ES-I3 (cell line): ENCODE measurements around the gene KRTAP29-1.
"Not testable (repeated sequence)": the region's sequence is repeated elsewhere in the genome, so short reads cannot be mapped to it uniquely, and the experiment has no call there.

Source experiments
- H3K36me3 ChIP-seq: 2 replicates; pipeline ENCODE4 v1.6.1; 2013; ENCODE audit warnings: mild to moderate bottlenecking, low read length, control low read depth, moderate library complexity; ENCODE audit not compliant: insufficient read depth
- H3K4me1 ChIP-seq: 2 replicates; pipeline ENCODE4 v1.6.1; 2013; ENCODE audit warnings: mild to moderate bottlenecking, control low read depth, low read length; ENCODE audit not compliant: insufficient read depth
- H3K9ac ChIP-seq: 2 replicates; pipeline ENCODE4 v1.6.1; 2013; ENCODE audit warnings: low read depth, mild to moderate bottlenecking, low read length, moderate library complexity
- H3K9me3 ChIP-seq: 2 replicates; pipeline ENCODE4 v1.6.1; 2013; ENCODE audit warnings: mild to moderate bottlenecking, low read length, moderate library complexity; ENCODE audit not compliant: control insufficient read depth, insufficient read depth

Gene KRTAP29-1

DNA sequence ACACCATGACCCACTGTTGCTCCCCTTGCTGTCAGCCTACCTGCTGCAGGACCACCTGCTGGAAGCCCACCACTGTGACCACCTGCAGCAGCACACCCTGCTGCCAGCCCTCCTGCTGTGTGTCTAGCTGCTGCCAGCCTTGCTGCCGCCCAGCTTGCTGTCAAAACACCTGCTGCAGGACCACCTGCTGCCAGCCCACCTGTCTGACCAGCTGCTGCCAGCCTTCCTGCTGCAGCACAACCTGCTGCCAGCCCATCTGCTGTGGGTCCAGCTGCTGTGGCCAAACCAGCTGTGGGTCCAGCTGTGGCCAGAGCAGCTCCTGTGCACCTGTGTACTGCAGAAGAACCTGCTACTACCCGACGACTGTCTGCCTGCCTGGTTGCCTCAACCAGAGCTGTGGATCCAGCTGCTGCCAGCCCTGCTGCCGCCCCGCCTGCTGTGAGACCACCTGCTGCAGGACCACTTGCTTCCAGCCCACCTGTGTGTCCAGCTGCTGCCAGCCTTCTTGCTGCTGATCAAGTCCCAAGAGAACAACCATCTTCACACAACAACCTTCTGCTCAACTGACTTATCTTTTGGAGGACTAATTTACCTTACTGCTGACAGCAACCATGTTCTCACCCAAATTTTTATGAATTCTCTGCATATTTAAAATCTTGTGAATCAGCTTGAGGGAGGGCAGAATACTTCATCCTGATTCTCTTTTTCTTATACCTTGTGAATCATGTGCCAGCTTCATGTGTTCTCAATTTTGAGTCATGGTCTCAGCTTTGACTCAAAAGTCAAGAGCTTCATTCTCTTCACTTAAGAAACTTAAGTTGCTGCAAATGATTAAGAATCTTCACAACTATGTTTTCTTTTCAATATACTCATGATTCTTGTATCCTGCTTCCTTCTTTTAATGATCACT is 47.0 kb downstream of the KRTAP29-1 start, which contains the start of gene KRTAP9-9:
Gene KRTAP9-9, plus strand, starts transcription at position 4 of the 910 bp plus-strand sequence.
- H3K36me3 ChIP-seq, H3K9me3 ChIP-seq, H3K4me1 ChIP-seq, H3K9ac ChIP-seq: not testable (repeated sequence)

DNA sequence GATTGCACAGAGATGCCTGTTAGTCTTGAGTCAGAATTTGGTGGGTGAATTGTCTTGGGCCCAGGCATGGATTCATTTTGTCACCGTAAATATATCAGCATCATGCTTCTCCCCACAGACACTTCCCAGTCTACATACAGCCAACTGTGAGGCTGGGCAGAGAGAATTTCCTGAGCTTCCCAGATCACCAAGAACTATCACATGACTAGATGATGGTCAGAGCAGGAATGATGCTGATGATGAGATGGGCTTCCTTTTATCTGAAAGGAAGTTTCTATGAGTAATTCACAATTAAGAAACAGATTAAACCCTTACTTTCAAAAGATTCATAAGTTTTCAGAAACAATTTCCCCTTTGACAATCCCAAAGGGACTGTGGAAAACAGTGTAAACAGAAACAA is 47.8 kb downstream of the KRTAP29-1 start:
- Histone ChIP-seq H3K9ac (no peak overlapping the region), H3K9me3 (no peaks in the 10 kb centered on the region), H3K36me3 (no peaks in the 10 kb centered on the region), H3K4me1 (no peaks in the 10 kb centered on the region)
